GM12874 (cell line): ENCODE measurements around the gene TBCK.

ENCODE experiments used
- CTCF ChIP-seq: IDR thresholded peaks from 2 replicates; pipeline ENCODE4 v1.5.1; 2011; ENCODE audit warnings: low read depth, mild to moderate bottlenecking, control low read depth, low read length, moderate library complexity; ENCODE audit not compliant: insufficient read depth

Gene TBCK

GRCh38 chr4:106351016-106351415 lies 35.0 kb upstream of the TBCK start:
- no peak for TF ChIP-seq CTCF

- no peak for TF ChIP-seq CTCF
Observed at GRCh38 chr4:106347167-106347566, 31.2 kb upstream of the TBCK start.

DNA sequence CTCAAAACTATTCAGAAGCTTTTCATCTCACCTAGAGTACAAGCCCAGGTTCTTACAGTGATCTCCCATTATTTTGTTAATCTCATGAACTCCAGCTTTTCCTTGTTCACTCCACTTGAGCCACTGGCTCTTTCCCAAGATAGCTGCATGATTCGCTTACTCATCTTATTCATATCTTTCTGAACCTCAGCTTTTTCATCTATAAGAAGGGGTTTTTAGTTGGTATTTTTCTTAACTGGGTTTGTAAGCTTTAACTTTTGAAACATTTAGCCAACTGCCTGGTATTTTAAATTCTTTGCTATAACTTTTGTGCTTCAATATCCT lies 28.6 kb upstream of the TBCK start:
- no peak for TF ChIP-seq CTCF

DNA sequence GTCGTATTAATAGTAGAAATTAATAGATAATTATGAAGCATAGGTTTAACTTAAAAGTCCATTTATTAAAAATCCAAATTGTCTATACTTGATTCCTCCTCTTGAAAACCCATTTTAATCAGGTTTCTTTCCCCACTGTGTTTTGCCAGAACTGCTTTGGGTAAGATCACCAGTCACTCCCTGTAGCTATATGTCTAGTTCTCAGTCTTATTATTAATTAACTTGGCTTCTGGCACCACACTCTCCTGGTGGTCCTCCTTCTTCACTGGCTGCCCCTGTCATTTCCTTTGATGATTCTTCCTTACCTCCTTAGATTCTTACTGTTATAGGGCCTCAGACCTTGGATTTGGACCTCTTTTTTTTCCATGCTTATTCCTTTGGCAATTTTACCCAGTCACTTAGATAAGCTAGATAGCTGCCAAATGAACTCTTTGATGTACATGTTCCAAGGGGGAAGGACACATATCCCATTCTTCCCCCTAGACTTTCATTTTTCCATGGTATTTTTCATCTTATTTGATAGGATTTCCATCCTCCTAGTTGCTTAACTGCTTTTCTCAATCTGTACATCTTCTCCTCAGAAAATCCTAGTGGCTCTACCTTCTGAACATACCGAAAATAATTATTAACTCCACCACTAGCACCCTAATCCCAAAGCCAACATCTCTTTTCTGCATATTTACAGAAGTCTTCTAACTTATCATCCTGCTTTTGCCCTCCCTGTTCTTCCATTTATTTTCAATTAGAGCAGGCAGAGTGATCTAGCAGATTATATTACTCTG lies 28.0 kb upstream of the TBCK start:
- TF ChIP-seq CTCF = no peak

- no peak for TF ChIP-seq CTCF
Observed at GRCh38 chr4:106340774-106341173, 24.8 kb upstream of the TBCK start.

GRCh38 chr4:106339431-106339830 lies 23.4 kb upstream of the TBCK start:
- no peak for TF ChIP-seq CTCF

DNA sequence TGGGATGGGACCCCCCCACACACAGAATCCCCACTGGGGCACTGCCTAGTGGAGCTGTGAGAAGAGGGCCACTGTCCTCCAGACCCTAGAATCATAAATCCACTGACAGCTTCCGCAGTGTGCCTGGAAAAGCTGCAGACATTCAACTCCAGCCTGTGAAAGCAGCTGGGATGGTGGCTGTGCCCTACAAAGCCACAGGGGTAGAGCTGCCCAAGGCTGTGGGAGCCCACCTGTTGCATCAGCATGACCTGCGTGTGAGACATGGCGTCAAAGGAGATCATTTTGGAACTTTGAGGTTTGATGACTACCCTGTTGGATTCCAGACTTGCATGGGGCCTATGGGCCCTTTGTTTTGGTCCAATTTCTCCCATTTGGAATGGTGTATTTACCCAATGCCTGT lies 22.7 kb upstream of the TBCK start:
- no peak for TF ChIP-seq CTCF
